Activated T-helper 1 cell treated with anti-CD3 and anti-CD28 coated beads, Interleukin-2, amount 50 U/mL, for 16 hours (primary cell): ENCODE data around the gene UBP1.
"Not testable (repeated sequence)": the region's sequence is repeated elsewhere in the genome, so short reads cannot be mapped to it uniquely, and the experiment has no call there.

Source experiments
- DNase-seq, 2 donors: peaks; one replicate each; pipeline ENCODE4 v3.0.0-alpha.2; 2020; ENCODE audit warnings: low read depth in 1 of 2, low spot score in 1 of 2

UBP1 gene

GRCh38 chr3:33440328-33441224 is at the start of gene UBP1:
Gene UBP1, minus strand, starts transcription at chr3:33440405. Its CDS starts 557 bp downstream, at chr3:33439848.
- peak; percentile 91 to 95 for DNase-seq

- DNase-seq: no peak
These were observed 48.5 kb upstream of the UBP1 start for GRCh38 chr3:33488683-33489082.

- DNase-seq: no peak
These were observed 48.0 kb upstream of the UBP1 start for GRCh38 chr3:33488246-33488645.

- DNase-seq: no peak
These were observed 41.9 kb upstream of the UBP1 start for GRCh38 chr3:33482111-33482521.

- DNase-seq: no peak
These were observed 34.7 kb upstream of the UBP1 start for GRCh38 chr3:33474896-33475295.

GRCh38 chr3:33473813-33474212 is 33.6 kb upstream of the UBP1 start:
- DNase-seq: no peak

- no peak for DNase-seq
These were observed 27.6 kb upstream of the UBP1 start for GRCh38 chr3:33467786-33468185.

- DNase-seq: no peak
These were observed 20.9 kb upstream of the UBP1 start for GRCh38 chr3:33461097-33461496.

GRCh38 chr3:33459577-33459976 is 19.4 kb upstream of the UBP1 start:
- not testable (repeated sequence) for DNase-seq

GRCh38 chr3:33458446-33458845 is 18.2 kb upstream of the UBP1 start:
- DNase-seq: no peak

- DNase-seq: no peak
These were observed 16.6 kb upstream of the UBP1 start for GRCh38 chr3:33456756-33457155.

- no peak for DNase-seq
These were observed 13.1 kb upstream of the UBP1 start for GRCh38 chr3:33453331-33453761.

- DNase-seq: not testable (repeated sequence)
These were observed 11.8 kb upstream of the UBP1 start for GRCh38 chr3:33451994-33452393.

- no peak for DNase-seq
These were observed 7.8 kb upstream of the UBP1 start for GRCh38 chr3:33447958-33448357.

GRCh38 chr3:33447256-33447625 is 7.0 kb upstream of the UBP1 start:
- not testable (repeated sequence) for DNase-seq

GRCh38 chr3:33442190-33442589 is 2.0 kb upstream of the UBP1 start:
- DNase-seq: no peak

- no peak for DNase-seq
These were observed 1.2 kb upstream of the UBP1 start for GRCh38 chr3:33441225-33441976.

GRCh38 chr3:33439546-33440327 is 468 bp downstream of the UBP1 start:
- DNase-seq: peak; percentile 25 to 35

GRCh38 chr3:33438881-33439545 is 1.2 kb downstream of the UBP1 start:
- DNase-seq: no peak

GRCh38 chr3:33438284-33438668 is 1.9 kb downstream of the UBP1 start:
- DNase-seq: no peak
